ENCODE results near the gene PRKCB.
"Not testable (repeated sequence)": the region's sequence is repeated elsewhere in the genome, so short reads cannot be mapped to it uniquely, and the experiment has no call there.

Gene PRKCB

GRCh38 chr16:24053099-24053946, 217.5 kb downstream of the PRKCB start:
- DNase-seq, result no peak

GRCh38 chr16:24054741-24055491, 219.1 kb downstream of the PRKCB start:
- DNase-seq, result no peak

- DNase-seq, result no peak
Measured at GRCh38 chr16:24062270-24062817, 226.6 kb downstream of the PRKCB start.

DNA sequence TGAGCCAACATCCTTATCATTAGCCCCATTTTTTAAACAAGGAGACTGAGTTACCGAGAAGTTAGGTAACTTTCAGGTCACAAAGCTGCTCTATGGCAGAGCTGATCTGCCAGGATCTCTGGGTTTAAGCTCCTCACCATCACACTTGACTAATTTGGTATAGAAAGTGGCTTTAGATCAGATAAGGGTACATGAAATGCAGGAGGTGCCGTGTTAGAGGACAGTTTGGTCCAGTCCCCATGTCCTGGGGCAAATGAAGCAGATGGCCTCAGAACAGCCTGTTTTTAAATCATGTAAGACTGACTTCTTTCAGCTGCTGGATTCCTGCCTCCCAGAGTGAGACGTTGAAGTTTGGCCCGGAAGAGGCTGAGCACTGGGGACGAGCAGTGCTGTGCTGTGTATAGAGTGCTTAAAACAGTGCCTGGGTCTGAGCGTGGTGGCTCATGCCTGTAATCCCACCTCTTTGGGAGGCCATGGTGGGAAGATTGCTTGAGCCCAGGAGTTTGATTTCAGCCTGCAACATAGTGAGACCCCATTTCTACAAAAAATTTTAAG, 233.3 kb downstream of the PRKCB start:
- DNase-seq, result no peak

DNA sequence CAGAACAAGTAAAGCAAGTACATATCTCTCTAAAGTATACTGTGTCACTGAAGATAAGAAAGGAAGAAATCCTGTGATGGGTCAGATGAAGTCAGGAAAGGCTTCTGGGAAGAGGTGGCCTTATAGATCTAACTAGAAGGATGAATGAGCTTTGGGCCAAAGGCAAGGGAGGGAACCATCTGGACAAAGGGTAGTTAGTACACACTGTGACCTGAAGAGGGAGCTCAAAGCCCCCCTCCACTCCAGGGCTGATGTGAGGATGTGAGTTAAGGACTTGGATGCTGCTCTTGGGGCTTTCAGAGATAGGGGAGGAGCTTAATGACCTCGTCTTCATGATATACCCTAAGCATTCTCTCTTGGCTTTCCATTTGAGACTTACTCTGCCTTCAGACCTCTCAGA, 235.1 kb downstream of the PRKCB start:
- peak in 1 of 2 experiments; percentile 24 for DNase-seq

GRCh38 chr16:24071666-24072360, 236.0 kb downstream of the PRKCB start:
- no peak for DNase-seq

DNA sequence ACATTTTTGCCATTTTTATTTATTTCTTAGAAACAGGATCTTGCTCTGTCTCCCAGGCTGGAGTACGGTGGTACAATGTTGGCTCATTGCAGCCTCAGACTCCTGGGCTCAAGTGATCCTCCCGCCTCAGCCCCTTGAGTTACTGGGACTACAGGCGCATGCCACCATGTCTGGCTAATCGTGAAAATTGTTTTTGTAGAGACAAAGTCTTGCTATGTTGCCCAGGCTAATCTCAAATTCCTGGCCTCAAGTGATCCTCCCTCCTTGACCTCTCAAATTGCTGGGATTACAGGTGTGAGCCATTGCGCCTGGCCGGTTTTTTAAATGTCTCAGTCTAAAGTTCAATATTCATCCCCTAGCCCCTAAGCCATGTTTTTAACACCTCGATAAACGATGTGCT, 237.5 kb downstream of the PRKCB start:
- no peak for DNase-seq

DNA sequence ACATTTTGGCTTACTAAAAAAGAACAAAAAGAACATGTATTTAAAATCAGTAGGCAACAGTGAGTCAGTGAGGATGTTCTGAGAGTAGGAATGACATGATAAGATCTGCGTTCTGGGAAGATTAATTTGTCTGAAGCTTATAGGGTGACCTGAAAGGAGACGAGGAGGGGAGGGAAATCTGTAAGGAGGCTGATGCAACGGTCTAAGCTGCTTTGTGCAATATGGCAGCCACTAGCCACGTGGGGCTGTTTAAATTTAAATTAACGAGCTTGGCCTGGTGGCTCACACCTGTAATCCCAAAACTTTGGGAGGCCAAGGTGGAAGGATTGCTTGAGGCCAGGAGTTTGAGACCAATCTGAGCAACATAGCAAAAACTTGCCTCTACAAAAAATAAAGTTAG, 238.8 kb downstream of the PRKCB start:
- no peak for DNase-seq

DNA sequence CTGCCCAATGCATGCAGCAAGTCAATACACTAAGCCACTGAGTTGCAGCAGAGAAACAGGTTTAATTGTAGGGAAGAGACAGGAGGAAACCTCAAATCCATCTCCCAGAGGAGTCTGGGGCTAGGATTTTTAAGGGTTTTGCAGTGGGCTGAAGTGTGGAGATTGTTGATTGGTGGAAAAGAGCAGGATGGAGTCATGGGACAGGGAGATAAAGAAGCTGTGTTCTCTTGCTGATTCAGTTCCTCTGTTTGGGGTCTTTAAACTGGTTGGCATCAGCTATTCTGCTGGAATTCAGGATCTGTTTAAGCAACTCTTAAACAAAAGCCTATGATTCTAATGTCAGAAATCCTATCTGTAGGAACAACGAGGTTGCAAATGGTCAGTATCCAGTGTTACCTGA, 239.5 kb downstream of the PRKCB start:
- no peak for DNase-seq

- peak in 1 of 2 experiments; percentile 1 for DNase-seq
Measured at GRCh38 chr16:24075931-24076716, 240.3 kb downstream of the PRKCB start.

GRCh38 chr16:24077292-24077691, 241.5 kb downstream of the PRKCB start:
- DNase-seq, result no peak

GRCh38 chr16:24077966-24078365, 242.2 kb downstream of the PRKCB start:
- DNase-seq, result no peak

GRCh38 chr16:24085666-24086065, 249.9 kb downstream of the PRKCB start:
- DNase-seq, result no peak

- DNase-seq, result no peak
Measured at GRCh38 chr16:24087891-24088410, 252.2 kb downstream of the PRKCB start.

DNA sequence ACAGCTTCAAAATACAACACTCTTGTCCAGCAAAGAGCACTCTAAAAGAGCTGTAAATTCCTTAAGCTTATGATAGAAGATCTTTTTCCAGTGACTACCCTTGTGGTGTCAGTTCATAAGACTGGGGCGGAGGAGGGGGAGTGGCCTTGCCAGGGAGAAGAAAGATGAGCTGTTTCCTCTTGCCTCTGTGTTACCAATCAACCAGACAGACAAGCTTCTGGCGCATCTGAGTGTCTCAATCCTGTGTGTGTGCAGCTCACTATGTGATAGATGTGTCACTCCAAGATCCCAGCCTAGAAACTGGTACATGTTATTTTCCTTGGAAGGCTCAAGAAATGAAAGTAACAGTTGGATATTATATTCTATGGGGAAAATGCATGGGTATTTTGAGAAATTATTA, 253.0 kb downstream of the PRKCB start:
- no peak for DNase-seq

DNA sequence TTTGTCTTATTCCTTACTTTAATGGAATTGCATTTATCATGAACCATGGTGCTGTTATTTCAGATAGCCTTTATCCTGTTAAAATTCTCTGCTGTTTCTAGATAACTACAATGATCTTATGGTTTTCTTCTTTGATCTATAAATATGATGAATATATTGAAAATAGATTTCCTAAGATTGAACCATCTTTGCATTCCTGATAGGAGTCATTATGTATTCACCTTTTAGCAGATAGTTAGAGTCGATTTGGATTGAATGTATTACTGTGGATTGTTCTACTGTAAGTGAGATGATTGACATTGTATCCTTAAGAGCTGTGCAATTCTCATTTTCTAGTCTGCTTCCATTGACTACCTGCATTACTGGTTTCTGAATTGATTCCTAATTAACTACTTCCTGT, 255.3 kb downstream of the PRKCB start:
- DNase-seq, result no peak

GRCh38 chr16:24093049-24093448, 257.3 kb downstream of the PRKCB start:
- no peak for DNase-seq

DNA sequence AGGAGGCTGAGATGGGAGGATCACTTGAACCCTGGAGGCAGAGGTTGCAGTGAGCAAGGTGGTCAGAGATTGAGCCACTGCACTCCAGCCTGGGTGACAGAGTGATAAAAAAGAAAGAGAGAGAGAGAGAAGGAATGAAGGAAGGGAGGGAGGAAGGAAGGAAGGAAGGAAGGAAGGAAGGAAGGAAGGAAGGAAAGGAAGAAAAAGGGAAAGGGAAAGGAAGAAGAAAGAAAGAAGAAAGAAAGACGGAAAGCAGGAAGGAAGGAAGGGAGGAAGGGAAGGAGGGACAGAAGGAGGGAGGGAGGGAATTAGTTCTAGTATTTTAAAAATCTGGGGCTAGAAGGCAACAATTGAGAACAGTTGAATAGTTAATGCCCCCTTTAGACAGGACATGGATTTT, 258.9 kb downstream of the PRKCB start:
- no peak for DNase-seq

- no peak for DNase-seq
Measured at GRCh38 chr16:24098896-24099295, 263.1 kb downstream of the PRKCB start.

GRCh38 chr16:24101431-24101830, 265.6 kb downstream of the PRKCB start:
- DNase-seq, result no peak

DNA sequence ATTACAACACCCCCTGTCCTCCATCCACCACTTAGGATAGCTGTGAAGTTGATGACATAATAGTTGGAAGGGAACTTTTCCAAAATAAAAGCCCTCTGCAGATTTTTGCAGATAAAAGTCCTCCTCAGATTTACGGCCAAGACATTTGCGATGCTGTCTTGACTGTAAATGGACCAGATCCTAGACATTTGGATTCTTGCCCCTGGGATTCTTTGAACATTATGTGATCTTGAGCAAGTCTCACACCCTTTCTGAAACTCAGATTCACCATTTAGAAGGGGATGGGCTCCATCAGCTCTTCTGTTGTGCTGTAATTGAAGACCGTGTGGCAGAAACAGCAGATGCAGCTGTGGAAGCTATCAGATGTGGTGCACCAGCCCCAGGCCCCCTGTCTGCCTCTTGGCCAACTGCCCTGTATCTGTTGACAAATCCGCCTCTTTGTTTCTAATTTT, 266.5 kb downstream of the PRKCB start:
- DNase-seq, result no peak

DNA sequence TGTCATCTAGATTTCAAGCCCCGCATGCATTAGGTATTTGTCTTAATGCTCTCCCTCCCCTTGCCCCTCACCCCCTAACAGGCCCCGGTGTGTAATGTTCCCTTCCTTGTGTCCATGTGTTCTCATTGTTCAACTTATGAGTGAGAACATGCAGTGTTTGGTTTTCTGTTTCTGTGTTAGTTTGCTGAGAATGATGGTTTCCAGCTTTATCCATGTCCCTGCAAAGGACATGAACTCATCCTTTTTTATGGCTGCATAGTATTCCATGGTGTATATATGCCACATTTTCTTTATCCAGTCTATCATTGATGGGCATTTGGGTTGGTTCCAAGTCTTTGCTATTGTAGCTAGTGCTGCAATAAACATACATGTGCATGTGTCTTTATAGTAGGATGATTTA, 269.7 kb downstream of the PRKCB start:
- not testable (repeated sequence) for DNase-seq
